Measurements from ENCODE around the gene HOXA6.

HOXA6 gene

DNA sequence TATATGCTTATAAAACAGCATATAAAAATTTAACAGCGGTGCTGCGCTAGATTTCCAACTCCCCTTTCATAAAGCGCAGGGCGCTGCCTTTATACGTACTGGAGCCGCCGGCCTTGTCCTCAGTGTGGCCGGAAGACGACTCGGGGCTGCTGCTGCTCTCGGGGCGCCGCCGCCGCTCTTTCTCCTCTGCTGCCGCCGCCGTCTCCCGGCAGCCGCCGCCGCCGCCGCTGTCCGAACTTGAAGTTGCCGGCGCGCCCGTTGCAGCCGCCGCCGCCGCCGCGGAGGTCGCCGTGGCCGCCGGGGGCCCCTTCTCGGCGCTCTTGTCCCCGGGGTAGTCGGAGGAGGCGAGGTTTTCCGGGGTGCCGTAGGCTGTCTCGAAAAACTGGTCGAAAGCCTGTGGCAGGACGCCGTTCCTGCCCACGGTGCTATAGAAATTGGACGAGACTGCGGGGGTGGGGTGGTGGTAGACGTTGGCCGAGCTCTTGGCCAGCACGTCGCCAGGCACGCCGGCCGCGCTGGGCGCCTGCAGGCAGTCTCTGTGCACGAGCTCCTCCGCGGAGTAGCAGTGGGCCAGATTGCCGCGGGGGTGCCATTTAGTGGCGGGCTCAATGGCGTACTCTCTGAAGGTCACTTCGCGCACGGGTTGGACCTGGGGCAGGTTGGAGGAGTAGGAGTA lies 36.9 kb upstream of the HOXA6 start:
- DNase-seq = no peak

- DNase-seq = no peak
Observed at GRCh38 chr7:27183682-27184336, 36.2 kb upstream of the HOXA6 start.

DNA sequence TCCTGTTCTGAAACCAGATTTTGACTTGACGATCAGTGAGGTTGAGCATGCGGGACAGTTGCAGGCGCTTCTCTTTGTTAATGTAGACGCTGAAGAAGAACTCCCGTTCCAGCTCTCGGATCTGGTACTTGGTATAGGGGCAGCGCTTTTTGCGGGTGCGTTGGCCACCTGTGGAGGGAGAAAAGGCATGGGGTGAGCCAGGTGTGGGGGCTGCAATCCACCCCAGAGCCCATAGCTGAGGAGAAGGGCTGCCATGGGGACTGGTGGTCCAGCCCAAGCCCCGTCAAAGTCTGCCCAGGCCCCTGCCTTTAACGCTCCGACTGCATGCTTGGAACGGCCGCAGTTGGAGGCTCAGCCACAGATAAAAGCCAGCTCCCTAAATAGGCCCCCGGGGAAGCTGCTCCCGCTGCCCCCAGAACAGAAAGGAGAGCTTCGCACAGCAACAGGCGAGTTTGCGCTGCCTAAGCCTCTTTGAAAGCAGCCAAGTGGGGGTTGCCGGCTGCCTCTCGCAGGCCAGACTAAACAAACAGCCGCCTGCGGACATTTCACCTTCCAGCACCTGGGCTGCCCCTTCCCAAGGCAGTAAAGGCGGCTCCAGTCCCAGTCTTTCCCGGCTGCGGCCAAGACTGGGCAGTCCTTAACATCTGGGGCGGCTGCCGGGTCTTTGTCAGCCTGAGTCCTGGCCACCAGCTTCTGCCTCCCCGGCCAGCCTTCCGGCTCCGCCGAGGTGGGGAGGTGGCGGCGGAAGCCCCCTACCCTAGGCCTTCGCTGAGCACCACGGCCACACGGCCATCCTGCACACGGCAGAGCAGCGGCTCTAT lies 35.5 kb upstream of the HOXA6 start:
- no peak for DNase-seq

DNA sequence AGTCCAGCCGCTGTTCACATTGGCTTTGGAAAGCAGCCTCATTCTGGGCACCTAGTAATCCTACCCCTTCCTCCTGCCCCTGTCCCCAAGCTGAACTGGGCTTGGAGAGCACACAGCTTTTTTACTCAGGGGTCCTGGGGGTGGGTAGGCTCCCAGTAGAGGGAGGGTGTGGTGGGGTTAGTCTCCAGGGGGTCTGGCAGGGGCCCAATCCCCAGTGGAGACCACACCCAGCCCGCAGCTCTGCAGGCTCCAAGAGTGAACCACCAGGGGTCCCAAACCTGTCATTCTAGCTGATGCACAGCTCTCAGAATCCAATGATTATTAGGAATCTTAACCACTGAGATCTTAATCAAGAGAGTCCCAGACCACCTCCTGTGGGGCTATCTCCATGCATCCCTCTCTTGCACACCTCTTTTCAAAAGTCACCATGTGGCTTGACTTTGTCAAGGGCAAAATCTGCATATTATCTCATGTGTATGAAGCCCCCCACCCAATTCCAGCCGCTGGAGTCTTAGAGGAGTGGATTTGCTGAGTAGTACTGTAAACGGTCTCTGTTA lies 34.8 kb upstream of the HOXA6 start:
- DNase-seq = no peak

DNA sequence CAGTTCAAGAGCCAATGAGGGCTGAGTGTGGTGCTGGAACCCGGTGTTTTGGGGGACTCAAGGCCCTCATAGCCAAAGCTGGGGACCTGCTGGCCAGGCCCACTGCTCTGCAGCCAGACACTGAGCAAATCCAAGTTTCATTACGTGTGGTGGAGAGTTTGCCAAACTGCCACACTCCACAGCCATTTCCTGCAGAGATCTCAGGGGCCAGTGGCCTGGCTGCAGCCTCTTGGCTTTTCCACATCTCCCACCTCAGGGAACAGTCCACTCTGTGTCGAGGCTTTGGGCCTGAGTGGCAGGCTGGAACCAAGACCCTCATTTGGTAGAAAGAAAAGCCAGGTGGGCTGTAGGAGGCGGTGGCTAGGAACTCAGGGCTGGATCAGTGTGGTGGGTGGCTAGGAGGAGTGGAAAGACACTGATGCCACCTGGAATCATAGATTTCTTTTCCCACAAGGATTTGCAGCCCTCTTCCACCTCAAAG lies 34.3 kb upstream of the HOXA6 start:
- DNase-seq = no peak

DNA sequence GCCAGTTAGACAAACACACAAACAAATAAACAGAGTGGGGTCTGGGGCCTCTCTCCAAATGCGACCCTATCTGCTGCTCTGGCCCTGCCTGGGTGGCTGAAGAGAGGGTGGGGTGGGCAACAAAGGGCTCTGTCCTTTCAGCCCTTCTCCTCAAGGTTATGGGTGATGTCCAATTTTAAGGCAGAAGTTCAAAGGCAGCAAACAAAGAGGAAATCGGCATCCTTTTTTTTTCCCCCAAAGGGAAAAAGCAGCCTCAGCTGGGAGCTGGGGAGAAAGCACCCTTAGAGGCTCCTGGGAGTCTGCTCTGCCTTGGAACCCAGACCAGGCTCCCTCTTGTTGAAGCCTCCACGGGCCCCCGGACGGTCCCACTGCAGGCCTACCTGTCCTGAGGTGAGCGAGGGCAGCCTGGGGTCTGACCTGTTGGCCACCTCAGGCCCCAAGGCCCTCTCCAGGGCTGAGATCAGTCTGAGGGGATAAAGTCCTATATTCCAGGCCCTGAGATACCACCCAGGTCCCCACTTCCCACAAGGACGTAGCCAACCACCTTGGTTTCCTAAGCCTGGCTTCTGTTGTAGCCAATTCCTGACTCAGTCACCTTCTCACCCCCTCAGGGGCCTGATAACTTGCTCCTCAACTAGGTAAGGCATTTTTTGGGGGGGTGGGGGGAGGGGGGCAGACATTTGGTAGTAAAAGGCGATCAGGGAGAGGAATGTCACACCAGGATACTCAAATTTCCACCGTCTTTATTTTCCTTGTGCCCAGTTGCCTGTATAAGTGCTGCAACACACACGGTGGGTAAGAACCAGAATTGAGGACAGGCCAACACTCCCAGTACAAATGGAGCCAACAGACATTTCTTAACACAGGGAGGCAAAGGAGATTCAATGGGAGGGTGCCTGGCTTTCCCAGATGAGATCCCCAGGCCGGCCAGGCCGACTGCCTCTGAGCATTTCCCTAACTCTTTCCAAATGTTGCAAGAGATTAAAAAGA lies 33.2 kb upstream of the HOXA6 start:
- no peak for DNase-seq

DNA sequence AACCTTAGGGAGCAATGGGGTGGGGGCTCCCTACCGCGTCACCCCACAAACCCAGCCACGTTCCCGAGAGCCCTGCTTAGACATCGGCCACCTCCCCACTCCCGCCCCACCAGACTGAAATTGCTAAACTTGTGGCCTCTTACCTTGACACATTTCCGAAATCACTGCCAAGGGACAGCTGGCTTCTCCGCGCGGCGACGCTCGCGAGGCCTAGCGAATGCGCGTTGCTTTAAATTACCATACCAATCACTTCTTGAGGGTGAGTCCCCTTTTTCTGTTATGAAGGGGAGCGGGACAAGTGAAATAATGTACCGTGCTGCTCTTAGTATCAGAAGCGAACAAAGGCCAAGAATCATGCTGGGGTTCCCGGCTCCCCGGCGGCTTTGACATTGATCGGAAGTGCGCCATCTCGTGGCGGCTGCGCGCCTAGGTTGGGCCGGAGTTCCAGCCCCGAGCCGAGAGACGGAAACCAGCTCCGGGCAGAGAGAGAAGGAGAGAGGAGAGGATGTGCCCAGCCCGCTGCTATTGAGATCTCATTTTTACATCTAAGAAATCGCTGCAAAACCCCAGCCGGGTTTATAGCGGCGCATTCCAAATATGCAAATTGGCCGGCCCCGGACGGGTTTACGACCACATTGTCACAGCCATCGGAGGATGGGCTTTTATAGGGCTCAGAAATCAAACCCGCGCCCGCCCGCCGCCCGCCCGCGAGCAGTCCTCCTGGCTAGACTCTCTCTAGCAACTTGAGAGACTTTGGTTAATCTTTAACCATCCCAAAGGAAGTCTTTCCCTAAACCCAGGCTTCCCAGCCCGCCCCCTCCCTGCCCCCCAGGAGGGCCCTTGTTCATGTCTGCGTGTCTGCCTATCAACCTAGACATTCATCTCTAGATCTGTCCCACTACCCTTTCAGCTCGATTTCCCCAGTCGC lies 32.2 kb upstream of the HOXA6 start:
- peak; percentile 72 for DNase-seq

DNA sequence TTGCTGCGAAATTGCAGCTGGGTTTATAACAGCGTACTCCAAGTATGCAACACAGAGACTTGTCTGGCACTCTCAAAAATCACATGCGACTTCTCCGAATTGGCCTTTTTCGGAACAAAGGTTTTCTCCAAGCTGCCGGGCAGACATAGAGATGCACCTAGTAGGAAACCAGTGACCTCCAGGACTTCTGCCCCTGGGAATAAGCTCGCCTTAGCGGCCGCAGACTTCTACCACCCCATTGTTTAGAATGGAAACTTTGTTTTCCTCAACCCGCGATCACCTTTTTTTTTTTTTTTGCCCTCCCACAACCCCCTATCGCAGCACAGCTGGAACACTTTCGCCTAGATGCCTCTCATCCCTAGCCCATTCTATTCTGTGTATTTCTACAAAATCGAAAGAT lies 31.5 kb upstream of the HOXA6 start:
- DNase-seq = no peak

- DNase-seq = no peak
Observed at GRCh38 chr7:27178366-27178765, 30.8 kb upstream of the HOXA6 start.

DNA sequence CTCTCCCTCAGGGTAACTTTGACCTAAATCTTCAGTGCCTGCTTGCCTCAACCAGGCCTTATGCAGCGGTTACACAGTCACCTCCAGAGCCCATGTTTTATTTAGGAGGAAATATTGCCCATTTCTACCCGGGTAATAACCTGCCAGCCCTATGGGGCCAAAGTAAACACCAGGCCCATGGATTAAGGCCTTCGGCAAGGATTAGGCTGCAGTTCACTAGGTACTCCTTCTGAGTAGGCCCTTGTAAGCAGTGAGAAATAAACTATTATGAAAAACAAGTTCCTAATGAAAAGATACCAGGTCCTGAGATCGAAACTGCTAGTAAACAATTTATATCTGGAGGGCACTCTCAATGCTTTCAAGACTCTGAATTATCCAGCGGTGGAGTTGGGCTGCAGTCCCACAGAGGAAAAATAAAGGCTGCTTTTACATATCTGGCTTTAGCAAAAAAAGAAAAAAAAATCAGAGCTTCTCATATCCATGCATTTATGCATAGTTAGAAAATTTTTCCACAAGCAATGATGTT lies 30.3 kb upstream of the HOXA6 start:
- no peak for DNase-seq

GRCh38 chr7:27176962-27177794 lies 29.6 kb upstream of the HOXA6 start:
- no peak for DNase-seq

DNA sequence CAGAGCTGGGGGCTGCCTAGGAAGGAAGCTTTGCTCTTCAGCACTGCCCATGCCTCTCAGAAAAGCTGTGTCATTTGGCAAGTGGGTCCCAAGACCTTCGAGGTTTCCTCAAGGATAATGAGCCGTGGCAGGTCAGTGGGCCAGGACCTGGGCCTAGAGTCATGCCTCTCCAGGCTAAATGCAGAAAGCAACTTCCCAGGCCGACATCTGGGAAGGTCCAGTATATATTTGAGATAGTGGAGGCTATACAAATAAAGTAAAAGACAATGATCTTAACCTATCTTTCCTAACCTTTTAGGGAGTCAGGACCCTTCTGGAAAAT lies 28.9 kb upstream of the HOXA6 start:
- DNase-seq = no peak

- DNase-seq = no peak
Observed at GRCh38 chr7:27175626-27176523, 28.3 kb upstream of the HOXA6 start.

- no peak for DNase-seq
Observed at GRCh38 chr7:27174874-27175625, 27.5 kb upstream of the HOXA6 start.

- DNase-seq = no peak
Observed at GRCh38 chr7:27173956-27174873, 26.6 kb upstream of the HOXA6 start, which contains the start of gene HOXA10. Gene HOXA10, minus strand, starts transcription at chr7:27174320. Its CDS starts 14 bp downstream, at chr7:27174306.

- DNase-seq = no peak
Observed at GRCh38 chr7:27173511-27173955, 26.0 kb upstream of the HOXA6 start.

Data from stimulated activated CD4-positive, alpha-beta T cell treated with anti-CD3 and anti-CD28 coated beads, Interleukin-4, amount 100 ng/mL, for 1 hour (primary cell).